H7 (cell line): Measurements from ENCODE around the gene CACNB4. TPM values are rescaled to one million over a fixed set of nuclear protein-coding genes. Genes with fewer than 3 reads are reported as not detected.

Source experiments
- DNase-seq: peaks from one replicate; pipeline ENCODE4 v3.0.0; 2012
- H3K27me3 ChIP-seq: 2 replicates; pipeline ENCODE4 v1.6.0; 2011; ENCODE audit warnings: mild to moderate bottlenecking, low read length; ENCODE audit not compliant: control insufficient read depth, insufficient read depth
- H3K36me3 ChIP-seq: replicated peaks from 2 replicates; pipeline ENCODE4 v1.5.1; 2011; ENCODE audit warnings: low read length; ENCODE audit not compliant: control insufficient read depth, insufficient read depth
- H3K4me3 ChIP-seq: 2 replicates; pipeline ENCODE4 v1.5.1; 2011; ENCODE audit warnings: low read depth, mild to moderate bottlenecking, control low read depth, low read length, moderate library complexity; ENCODE audit not compliant: insufficient read depth
- total RNA-seq: library from RNA; depleted of rRNA; stranded (reverse); fragments of >200 nt; shearing (Covaris generic); gene quantifications from 2 replicates; pipeline ENCODE4 v1.2.3, GENCODE V29; 2014

The CACNB4 gene
- total RNA-seq, 1 experiment from 2014 or later: 0.83 TPM

GRCh38 chr2:152072011-152072410 is 26.8 kb downstream of the CACNB4 start:
- DNase-seq: no peak
- Histone ChIP-seq H3K27me3 (no peaks in the 10 kb centered on the region), H3K36me3 (no peaks in the 10 kb centered on the region), H3K4me3 (no peak overlapping the region)

- H3K4me3 ChIP-seq: no peak overlapping the region
- H3K36me3 ChIP-seq: no peaks in the 10 kb centered on the region
- H3K27me3 ChIP-seq: no peaks in the 10 kb centered on the region
- DNase-seq: no peak
These were observed 27.3 kb downstream of the CACNB4 start for GRCh38 chr2:152071518-152071917.

- Histone ChIP-seq H3K4me3 (no peak overlapping the region), H3K27me3 (no peaks in the 10 kb centered on the region), H3K36me3 (no peaks in the 10 kb centered on the region)
- DNase-seq: no peak
These were observed 27.8 kb downstream of the CACNB4 start for GRCh38 chr2:152071092-152071491.

GRCh38 chr2:152068226-152068625 is 30.6 kb downstream of the CACNB4 start:
- DNase-seq: no peak
- Histone ChIP-seq H3K27me3 (no peaks in the 10 kb centered on the region), H3K4me3 (no peak overlapping the region), H3K36me3 (no peaks in the 10 kb centered on the region)

GRCh38 chr2:152067823-152068222 is 31.0 kb downstream of the CACNB4 start:
- no peak overlapping the region for H3K4me3 ChIP-seq
- H3K36me3 ChIP-seq: no peaks in the 10 kb centered on the region
- no peak for DNase-seq
- no peaks in the 10 kb centered on the region for H3K27me3 ChIP-seq

GRCh38 chr2:152065945-152066344 is 32.9 kb downstream of the CACNB4 start:
- no peak for DNase-seq
- no peaks in the 10 kb centered on the region for H3K27me3 ChIP-seq
- H3K4me3 ChIP-seq: no peak overlapping the region
- no peaks in the 10 kb centered on the region for H3K36me3 ChIP-seq

GRCh38 chr2:152064001-152064400 is 34.8 kb downstream of the CACNB4 start:
- Histone ChIP-seq H3K4me3 (no peak overlapping the region), H3K36me3 (no peaks in the 10 kb centered on the region), H3K27me3 (no peaks in the 10 kb centered on the region)
- DNase-seq: no peak

GRCh38 chr2:152063325-152063924 is 35.4 kb downstream of the CACNB4 start:
- Histone ChIP-seq H3K4me3 (no peak overlapping the region), H3K36me3 (no peaks in the 10 kb centered on the region), H3K27me3 (no peaks in the 10 kb centered on the region)
- DNase-seq: peak; percentile 32

GRCh38 chr2:152062125-152063091 is 36.4 kb downstream of the CACNB4 start:
- no peak for DNase-seq

GRCh38 chr2:152061383-152061782 is 37.5 kb downstream of the CACNB4 start:
- Histone ChIP-seq H3K27me3 (no peaks in the 10 kb centered on the region), H3K4me3 (no peak overlapping the region), H3K36me3 (no peaks in the 10 kb centered on the region)
- DNase-seq: no peak

More at GRCh38 chr2:152062125-152063091, 36.4 kb downstream of the CACNB4 start:
- Histone ChIP-seq H3K27me3 (no peaks in the 10 kb centered on the region), H3K4me3 (no peak overlapping the region), H3K36me3 (no peaks in the 10 kb centered on the region)

GRCh38 chr2:152058655-152059054 is 40.2 kb downstream of the CACNB4 start:
- DNase-seq: no peak
- Histone ChIP-seq H3K36me3 (no peaks in the 10 kb centered on the region), H3K4me3 (no peak overlapping the region), H3K27me3 (no peaks in the 10 kb centered on the region)

- no peaks in the 10 kb centered on the region for H3K36me3 ChIP-seq
- H3K27me3 ChIP-seq: no peaks in the 10 kb centered on the region
- DNase-seq: no peak
- H3K4me3 ChIP-seq: no peak overlapping the region
These were observed 42.4 kb downstream of the CACNB4 start for GRCh38 chr2:152056418-152056817.

GRCh38 chr2:152055366-152056108 is 43.3 kb downstream of the CACNB4 start:
- Histone ChIP-seq H3K4me3 (no peak overlapping the region), H3K36me3 (no peaks in the 10 kb centered on the region), H3K27me3 (no peaks in the 10 kb centered on the region)
- DNase-seq: no peak

- Histone ChIP-seq H3K27me3 (no peaks in the 10 kb centered on the region), H3K36me3 (no peaks in the 10 kb centered on the region), H3K4me3 (no peak overlapping the region)
- DNase-seq: no peak
These were observed 44.3 kb downstream of the CACNB4 start for GRCh38 chr2:152054593-152054992.
